NT2/D1 (cell line): Measurements from ENCODE around the gene NOP16.

Experiments used
- SUZ12 ChIP-seq: IDR thresholded peaks from 2 replicates; pipeline ENCODE4 v1.6.1; 2011; ENCODE audit not compliant: insufficient read length, insufficient read depth; ENCODE audit errors: extremely low read depth
- YY1 ChIP-seq: IDR thresholded peaks from 2 replicates; pipeline ENCODE4 v1.6.1; 2011; ENCODE audit not compliant: insufficient read length, insufficient read depth
- ZNF274 ChIP-seq: IDR thresholded peaks from 2 replicates; pipeline ENCODE4 v1.6.1; 2011; ENCODE audit warnings: mild to moderate bottlenecking, low read depth, low read length

GRCh38 chr5:176350416-176350815, 38.0 kb downstream of the NOP16 start:
- TF ChIP-seq SUZ12 = no peak
- no peak for TF ChIP-seq ZNF274
- TF ChIP-seq YY1 = no peak
